Measurements from ENCODE around the gene DPP7.

- TF ChIP-seq, protein P1, sequence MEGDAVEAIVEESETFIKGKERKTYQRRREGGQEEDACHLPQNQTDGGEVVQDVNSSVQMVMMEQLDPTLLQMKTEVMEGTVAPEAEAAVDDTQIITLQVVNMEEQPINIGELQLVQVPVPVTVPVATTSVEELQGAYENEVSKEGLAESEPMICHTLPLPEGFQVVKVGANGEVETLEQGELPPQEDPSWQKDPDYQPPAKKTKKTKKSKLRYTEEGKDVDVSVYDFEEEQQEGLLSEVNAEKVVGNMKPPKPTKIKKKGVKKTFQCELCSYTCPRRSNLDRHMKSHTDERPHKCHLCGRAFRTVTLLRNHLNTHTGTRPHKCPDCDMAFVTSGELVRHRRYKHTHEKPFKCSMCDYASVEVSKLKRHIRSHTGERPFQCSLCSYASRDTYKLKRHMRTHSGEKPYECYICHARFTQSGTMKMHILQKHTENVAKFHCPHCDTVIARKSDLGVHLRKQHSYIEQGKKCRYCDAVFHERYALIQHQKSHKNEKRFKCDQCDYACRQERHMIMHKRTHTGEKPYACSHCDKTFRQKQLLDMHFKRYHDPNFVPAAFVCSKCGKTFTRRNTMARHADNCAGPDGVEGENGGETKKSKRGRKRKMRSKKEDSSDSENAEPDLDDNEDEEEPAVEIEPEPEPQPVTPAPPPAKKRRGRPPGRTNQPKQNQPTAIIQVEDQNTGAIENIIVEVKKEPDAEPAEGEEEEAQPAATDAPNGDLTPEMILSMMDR (IDR thresholded peaks at IDR 0.05; ENCODE audit: low read length) = no peak
- TF ChIP-seq EZH2 (optimal IDR thresholded peaks at IDR 0.05; ENCODE audit: low read depth, low read length) = no peak
Observed at GRCh38 chr9:137068539-137069507, 45.7 kb downstream of the DPP7 start.

Measured in MM.1S (cell line).